ENCODE results near the gene ADAR. TPM values are rescaled to one million over a fixed set of nuclear protein-coding genes. Genes with fewer than 3 reads are reported as not detected.
A peak's percentile ranks its signal among the peaks of the same experiment; 100 is the strongest.

Gene ADAR
- total RNA-seq, 1 experiment from 2014 or later = 144 TPM

DNA sequence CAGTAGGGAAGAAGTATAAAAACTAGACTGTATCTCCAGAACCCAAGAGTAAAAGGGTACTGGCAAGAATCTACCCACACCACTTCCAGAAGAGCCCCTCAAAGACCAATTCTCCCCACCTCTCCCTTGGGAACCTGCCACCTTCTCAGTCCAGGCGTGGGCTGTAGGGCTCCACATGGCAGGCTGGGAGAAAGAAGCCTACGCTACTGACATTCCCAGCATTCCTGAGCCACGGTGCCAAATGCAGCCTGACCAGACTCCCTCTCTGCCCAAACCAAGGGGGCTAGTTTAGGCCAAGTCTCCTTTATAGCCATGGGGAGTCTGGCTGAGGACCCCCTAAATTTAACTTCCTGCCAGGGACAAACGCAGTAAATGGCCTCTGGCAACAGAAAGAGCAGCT lies 51.6 kb downstream of the ADAR start:
- Histone ChIP-seq H3K4me3 (ENCODE audit: low read length) (peak overlapping the region; percentile 97), H3K36me3 (ENCODE audit: insufficient read depth, low read length) (peaks cover 35% of the 10 kb centered on the region), H3K79me2 (ENCODE audit: low read length) (peaks cover 37% of the 10 kb centered on the region), H3K27me3 (ENCODE audit: low read length) (no peaks in the 10 kb centered on the region), H3K9me3 (ENCODE audit: low read length) (no peaks in the 10 kb centered on the region), H2AFZ (ENCODE audit: low read length) (no peak overlapping the region), H3K9me2 (replicated peaks; ENCODE audit: insufficient read depth, low read length) (no peaks in the 10 kb centered on the region), H3K4me1 (ENCODE audit: low read length) (peaks cover 25% of the 10 kb centered on the region), H3K27ac (ENCODE audit: low read length) (no peak overlapping the region), H3K9ac (ENCODE audit: low read length) (peak overlapping the region; percentile 94), H3K4me2 (ENCODE audit: low read depth, low read length, poor library complexity, severe bottlenecking) (peak overlapping the region; percentile 78), H4K20me1 (ENCODE audit: insufficient read depth, low read depth, low read length) (peaks cover 28% of the 10 kb centered on the region; the same call in 1 of the 2 replicates)
- no peak for DNase-seq

DNA sequence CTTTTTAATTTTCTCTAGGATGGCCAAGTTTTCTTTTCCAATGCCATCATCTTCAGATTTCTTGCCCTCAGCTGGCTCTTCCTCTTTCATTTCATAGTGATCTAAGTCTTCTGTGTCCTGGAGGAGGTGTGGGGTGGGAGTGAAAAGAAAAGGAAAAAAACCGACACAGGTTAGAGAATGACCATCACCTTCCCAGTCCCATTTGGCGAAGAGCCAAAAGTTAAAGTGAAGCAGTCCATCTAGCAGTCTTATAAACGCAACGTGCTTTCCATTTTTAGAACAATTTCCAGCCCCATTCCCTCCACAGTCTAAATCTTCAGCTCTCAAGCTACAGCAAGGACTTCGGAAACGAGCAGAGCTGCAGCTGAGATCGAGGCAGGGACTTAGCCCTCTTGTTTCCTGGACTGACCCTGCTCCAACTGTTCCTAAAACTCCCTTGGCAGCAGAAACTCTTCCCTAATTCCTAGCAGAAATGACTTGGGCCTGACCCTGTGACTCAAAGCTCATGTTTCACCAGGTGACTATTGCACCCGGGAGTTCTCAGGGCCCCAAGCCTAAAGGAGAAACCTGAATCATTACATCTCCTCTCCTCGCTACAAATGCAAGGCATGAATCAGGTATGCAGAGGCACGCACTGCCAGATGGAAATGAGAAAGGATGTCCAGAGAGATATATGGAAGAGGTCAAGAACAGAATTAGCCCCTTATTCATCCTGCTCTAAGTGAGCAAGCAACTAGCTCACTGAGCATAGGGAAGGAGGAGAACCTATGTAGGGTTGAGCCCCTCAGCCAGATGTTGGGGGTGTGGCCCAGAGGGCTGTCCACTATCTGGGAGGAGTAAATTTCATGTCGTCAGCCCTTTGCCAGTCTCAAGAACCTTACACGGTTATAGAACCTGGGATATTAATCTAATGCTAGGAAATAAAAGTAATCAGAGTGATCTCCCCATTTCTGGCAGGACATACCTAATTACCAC lies 54.6 kb downstream of the ADAR start:
- Histone ChIP-seq H3K4me1 (ENCODE audit: low read length) (peaks cover 19% of the 10 kb centered on the region), H3K27ac (ENCODE audit: low read length) (no peak overlapping the region), H3K4me2 (ENCODE audit: low read depth, low read length, poor library complexity, severe bottlenecking) (no peak overlapping the region), H4K20me1 (ENCODE audit: insufficient read depth, low read depth, low read length) (peaks cover 39% of the 10 kb centered on the region), H2AFZ (ENCODE audit: low read length) (no peak overlapping the region), H3K9me3 (ENCODE audit: low read length) (no peaks in the 10 kb centered on the region), H3K9me2 (replicated peaks; ENCODE audit: insufficient read depth, low read length) (no peaks in the 10 kb centered on the region), H3K9ac (ENCODE audit: low read length) (no peak overlapping the region), H3K79me2 (ENCODE audit: low read length) (peaks cover 37% of the 10 kb centered on the region), H3K27me3 (ENCODE audit: low read length) (no peaks in the 10 kb centered on the region), H3K36me3 (ENCODE audit: insufficient read depth, low read length) (peaks cover 53% of the 10 kb centered on the region), H3K4me3 (ENCODE audit: low read length) (no peak overlapping the region)
- DNase-seq = no peak

DNA sequence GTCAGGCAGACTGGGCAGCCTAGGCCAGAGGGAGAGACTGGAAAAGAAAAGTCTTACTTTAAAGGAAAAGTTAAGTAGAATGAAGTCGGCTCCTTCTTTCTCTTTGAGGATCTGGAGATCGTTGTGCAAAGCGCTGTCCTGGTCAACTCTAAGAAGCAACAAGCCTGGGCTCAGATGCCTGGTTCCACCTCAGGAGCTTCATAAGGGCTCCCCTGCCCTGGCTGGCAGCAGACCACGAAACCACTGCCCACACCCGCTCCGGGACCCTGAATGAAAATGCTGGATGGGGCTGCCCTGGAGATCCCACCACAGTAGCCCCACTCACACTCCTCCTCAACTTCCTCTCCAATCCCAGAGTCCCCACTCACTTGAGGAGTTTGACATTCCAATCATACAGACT lies 56.0 kb downstream of the ADAR start:
- H3K4me3 ChIP-seq (ENCODE audit: low read length) = no peak overlapping the region
- no peak for DNase-seq
- peaks cover 32% of the 10 kb centered on the region for H4K20me1 ChIP-seq (ENCODE audit: insufficient read depth, low read depth, low read length)
- no peaks in the 10 kb centered on the region for H3K27me3 ChIP-seq (ENCODE audit: low read length)
- H3K4me2 ChIP-seq (ENCODE audit: low read depth, low read length, poor library complexity, severe bottlenecking) = no peak overlapping the region
- no peaks in the 10 kb centered on the region for H3K9me2 ChIP-seq (replicated peaks; ENCODE audit: insufficient read depth, low read length)
- no peak overlapping the region for H3K9ac ChIP-seq (ENCODE audit: low read length)
- no peak overlapping the region for H2AFZ ChIP-seq (ENCODE audit: low read length)
- H3K36me3 ChIP-seq (ENCODE audit: insufficient read depth, low read length) = peaks cover 53% of the 10 kb centered on the region
- H3K79me2 ChIP-seq (ENCODE audit: low read length) = peaks cover 25% of the 10 kb centered on the region
- H3K4me1 ChIP-seq (ENCODE audit: low read length) = peaks cover 13% of the 10 kb centered on the region
- no peak overlapping the region for H3K27ac ChIP-seq (ENCODE audit: low read length)
- H3K9me3 ChIP-seq (ENCODE audit: low read length) = no peaks in the 10 kb centered on the region

DNA sequence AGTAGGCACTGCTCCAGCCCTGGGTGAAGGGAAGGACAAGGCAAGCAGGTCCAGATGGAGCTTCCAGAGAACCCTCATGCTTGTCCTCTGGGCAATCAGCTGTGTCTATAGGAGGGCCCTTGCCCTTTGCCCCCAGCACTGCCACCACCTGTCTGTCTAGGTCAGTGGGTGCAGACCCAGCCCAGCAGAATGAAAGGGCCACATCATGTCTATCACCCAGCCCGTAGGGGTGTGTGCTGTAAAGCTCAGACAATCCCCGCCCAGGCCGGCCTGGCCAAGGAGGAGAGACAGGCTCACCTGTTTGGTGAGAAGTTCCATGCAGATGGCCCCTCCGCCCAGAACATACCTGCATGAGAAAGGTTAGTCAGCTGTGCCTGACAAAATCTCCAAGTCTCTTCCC lies 56.5 kb downstream of the ADAR start:
- peaks cover 27% of the 10 kb centered on the region for H4K20me1 ChIP-seq (ENCODE audit: insufficient read depth, low read depth, low read length)
- no peaks in the 10 kb centered on the region for H3K9me2 ChIP-seq (replicated peaks; ENCODE audit: insufficient read depth, low read length)

DNA sequence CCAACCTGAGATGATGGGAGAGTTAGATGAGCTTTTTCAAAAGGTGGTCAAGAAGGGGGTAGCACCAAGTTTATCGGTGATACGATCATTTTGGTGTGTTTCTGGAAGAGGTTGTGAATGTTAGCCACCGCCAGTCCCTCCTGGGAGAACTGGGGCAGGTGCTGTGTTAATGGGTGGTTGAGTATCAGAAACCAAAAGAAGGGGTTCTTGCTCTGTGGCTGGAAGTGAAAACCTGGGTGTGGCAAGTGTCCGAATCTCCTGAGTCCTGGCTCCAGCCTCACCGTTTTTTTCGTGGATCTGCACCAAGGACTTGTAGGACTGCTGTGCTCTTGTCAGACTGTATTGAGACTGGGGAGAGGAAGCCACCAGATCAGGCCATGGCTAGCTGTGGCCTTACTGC lies 57.3 kb downstream of the ADAR start:
- Histone ChIP-seq H3K4me3 (ENCODE audit: low read length) (no peak overlapping the region), H3K36me3 (ENCODE audit: insufficient read depth, low read length) (peaks cover 52% of the 10 kb centered on the region), H3K4me2 (ENCODE audit: low read depth, low read length, poor library complexity, severe bottlenecking) (no peak overlapping the region), H4K20me1 (ENCODE audit: insufficient read depth, low read depth, low read length) (peaks cover 19% of the 10 kb centered on the region), H3K27me3 (ENCODE audit: low read length) (no peaks in the 10 kb centered on the region), H3K9me3 (ENCODE audit: low read length) (no peaks in the 10 kb centered on the region), H2AFZ (ENCODE audit: low read length) (no peak overlapping the region), H3K27ac (ENCODE audit: low read length) (no peak overlapping the region), H3K9ac (ENCODE audit: low read length) (no peak overlapping the region), H3K79me2 (ENCODE audit: low read length) (peaks cover 11% of the 10 kb centered on the region; the same call in 1 of the 2 replicates), H3K9me2 (replicated peaks; ENCODE audit: insufficient read depth, low read length) (no peaks in the 10 kb centered on the region), H3K4me1 (ENCODE audit: low read length) (0 out of 2 replicates have a peak, but pooled peaks cover 3% of the 10 kb centered on the region)
- no peak for DNase-seq

More for the DNA sequence above, 56.5 kb downstream of the ADAR start:
- peaks cover 20% of the 10 kb centered on the region for H3K79me2 ChIP-seq (ENCODE audit: low read length)
- H2AFZ ChIP-seq (ENCODE audit: low read length) = no peak overlapping the region
- H3K27ac ChIP-seq (ENCODE audit: low read length) = no peak overlapping the region
- DNase-seq = no peak
- peaks cover 53% of the 10 kb centered on the region for H3K36me3 ChIP-seq (ENCODE audit: insufficient read depth, low read length)
- no peaks in the 10 kb centered on the region for H3K27me3 ChIP-seq (ENCODE audit: low read length)
- no peak overlapping the region for H3K4me2 ChIP-seq (ENCODE audit: low read depth, low read length, poor library complexity, severe bottlenecking)
- no peaks in the 10 kb centered on the region for H3K9me3 ChIP-seq (ENCODE audit: low read length)
- no peak overlapping the region for H3K4me3 ChIP-seq (ENCODE audit: low read length)
- peaks cover 8% of the 10 kb centered on the region for H3K4me1 ChIP-seq (ENCODE audit: low read length)
- H3K9ac ChIP-seq (ENCODE audit: low read length) = no peak overlapping the region

DNA sequence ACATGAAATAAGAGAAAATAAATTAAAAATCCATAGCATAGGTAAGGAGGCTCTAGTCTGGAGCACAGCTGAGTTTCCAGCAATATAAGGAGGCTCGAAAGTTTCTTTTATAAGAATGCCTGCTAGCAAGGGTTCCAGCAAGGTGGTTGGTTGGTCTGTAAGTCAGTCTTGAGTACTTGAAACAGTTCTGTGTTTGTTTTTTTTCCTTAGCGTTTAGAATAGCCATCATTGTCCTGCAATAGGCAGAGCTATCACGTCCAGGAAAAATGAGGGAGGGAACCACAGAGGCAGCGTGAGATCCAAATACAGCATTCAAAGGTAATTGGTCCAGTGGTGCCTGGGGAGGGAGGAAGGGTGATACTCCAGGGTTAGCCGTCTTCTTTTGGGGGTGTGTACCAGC lies 57.9 kb downstream of the ADAR start:
- Histone ChIP-seq H2AFZ (ENCODE audit: low read length) (no peak overlapping the region), H3K27me3 (ENCODE audit: low read length) (no peaks in the 10 kb centered on the region), H3K4me1 (ENCODE audit: low read length) (0 out of 2 replicates have a peak, but pooled peaks cover 3% of the 10 kb centered on the region), H3K9me3 (ENCODE audit: low read length) (no peaks in the 10 kb centered on the region), H3K4me3 (ENCODE audit: low read length) (no peak overlapping the region), H3K9me2 (replicated peaks; ENCODE audit: insufficient read depth, low read length) (no peaks in the 10 kb centered on the region), H4K20me1 (ENCODE audit: insufficient read depth, low read depth, low read length) (peaks cover 16% of the 10 kb centered on the region; the same call in 1 of the 2 replicates), H3K27ac (ENCODE audit: low read length) (no peak overlapping the region), H3K4me2 (ENCODE audit: low read depth, low read length, poor library complexity, severe bottlenecking) (no peak overlapping the region), H3K9ac (ENCODE audit: low read length) (no peak overlapping the region), H3K79me2 (ENCODE audit: low read length) (0 out of 2 replicates have a peak, but pooled peaks cover 6% of the 10 kb centered on the region), H3K36me3 (ENCODE audit: insufficient read depth, low read length) (peaks cover 47% of the 10 kb centered on the region)
- no peak for DNase-seq

DNA sequence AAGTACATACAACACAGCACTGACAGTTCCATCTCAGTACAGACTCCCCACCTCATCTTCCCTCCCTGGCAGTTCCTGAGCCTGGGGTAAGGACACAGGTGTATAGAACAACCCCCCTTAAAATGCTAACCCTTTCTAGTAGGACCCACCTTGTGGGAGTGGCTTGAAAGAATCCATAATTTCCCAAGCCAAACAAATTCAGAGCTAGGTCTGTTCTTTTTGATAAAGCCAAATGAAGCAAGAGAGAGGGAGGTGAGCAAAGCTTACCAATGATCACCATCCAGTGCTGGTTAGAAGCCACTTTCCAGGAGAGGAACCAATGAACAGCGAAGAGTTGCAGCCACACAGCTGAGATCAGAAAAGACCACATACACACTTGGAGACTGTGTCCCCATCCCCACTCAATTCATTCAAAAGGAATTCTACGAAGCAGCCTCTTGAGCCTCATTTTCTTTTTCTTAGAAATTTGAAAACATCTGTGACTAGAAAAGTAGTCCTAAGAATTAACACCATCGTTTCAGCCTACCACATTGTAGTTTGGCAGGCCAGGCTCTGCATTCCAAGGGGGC lies 58.7 kb downstream of the ADAR start:
- no peak overlapping the region for H2AFZ ChIP-seq (ENCODE audit: low read length)
- DNase-seq = no peak
- H3K9me3 ChIP-seq (ENCODE audit: low read length) = no peaks in the 10 kb centered on the region
- no peak overlapping the region for H3K4me2 ChIP-seq (ENCODE audit: low read depth, low read length, poor library complexity, severe bottlenecking)
- peaks cover 40% of the 10 kb centered on the region for H3K36me3 ChIP-seq (ENCODE audit: insufficient read depth, low read length)
- H3K4me3 ChIP-seq (ENCODE audit: low read length) = no peak overlapping the region
- no peak overlapping the region for H3K9ac ChIP-seq (ENCODE audit: low read length)
- no peaks in the 10 kb centered on the region for H3K9me2 ChIP-seq (replicated peaks; ENCODE audit: insufficient read depth, low read length)
- peaks cover 16% of the 10 kb centered on the region; the same call in 1 of the 2 replicates for H4K20me1 ChIP-seq (ENCODE audit: insufficient read depth, low read depth, low read length)
- no peak overlapping the region for H3K27ac ChIP-seq (ENCODE audit: low read length)
- H3K79me2 ChIP-seq (ENCODE audit: low read length) = 0 out of 2 replicates have a peak, but pooled peaks cover 2% of the 10 kb centered on the region
- H3K4me1 ChIP-seq (ENCODE audit: low read length) = 0 out of 2 replicates have a peak, but pooled peaks cover 3% of the 10 kb centered on the region
- H3K27me3 ChIP-seq (ENCODE audit: low read length) = no peaks in the 10 kb centered on the region

DNA sequence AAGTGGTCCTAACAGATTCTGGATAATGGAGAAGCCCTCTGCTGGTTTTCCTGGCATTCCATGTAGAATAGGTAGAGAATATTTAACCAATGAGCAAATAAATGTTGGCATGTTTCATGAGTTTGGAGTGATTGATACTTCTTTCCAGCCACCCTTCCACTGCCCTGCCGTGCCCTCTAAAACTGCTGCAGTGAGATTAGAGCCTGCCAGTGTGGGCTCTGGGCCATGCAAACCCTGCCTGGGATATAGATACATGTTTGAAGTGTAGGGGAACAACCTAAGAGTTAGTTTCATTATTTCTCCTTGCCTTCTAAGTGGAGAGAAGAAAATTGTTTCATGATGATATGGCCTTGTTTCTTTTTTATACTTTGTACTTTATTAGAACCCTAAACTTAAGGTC lies 60.0 kb downstream of the ADAR start:
- DNase-seq = no peak
- H3K9me2 ChIP-seq (replicated peaks; ENCODE audit: insufficient read depth, low read length) = no peaks in the 10 kb centered on the region
- H3K36me3 ChIP-seq (ENCODE audit: insufficient read depth, low read length) = peaks cover 28% of the 10 kb centered on the region
- peaks cover 12% of the 10 kb centered on the region; the same call in 1 of the 2 replicates for H4K20me1 ChIP-seq (ENCODE audit: insufficient read depth, low read depth, low read length)
- no peak overlapping the region for H3K4me2 ChIP-seq (ENCODE audit: low read depth, low read length, poor library complexity, severe bottlenecking)
- H2AFZ ChIP-seq (ENCODE audit: low read length) = no peak overlapping the region
- H3K4me1 ChIP-seq (ENCODE audit: low read length) = 0 out of 2 replicates have a peak, but pooled peaks cover 3% of the 10 kb centered on the region
- no peaks in the 10 kb centered on the region for H3K79me2 ChIP-seq (ENCODE audit: low read length)
- H3K27me3 ChIP-seq (ENCODE audit: low read length) = no peaks in the 10 kb centered on the region
- no peak overlapping the region for H3K9ac ChIP-seq (ENCODE audit: low read length)
- no peak overlapping the region for H3K4me3 ChIP-seq (ENCODE audit: low read length)
- no peak overlapping the region for H3K27ac ChIP-seq (ENCODE audit: low read length)
- H3K9me3 ChIP-seq (ENCODE audit: low read length) = no peaks in the 10 kb centered on the region
